Measurements from ENCODE around the gene ERP27. TPM values are rescaled to one million over a fixed set of nuclear protein-coding genes. Genes with fewer than 3 reads are reported as not detected.

ERP27 gene
- total and polyA plus RNA-seq, 2 experiments from 2014 or later = 48.0 to 53.7 TPM

DNA sequence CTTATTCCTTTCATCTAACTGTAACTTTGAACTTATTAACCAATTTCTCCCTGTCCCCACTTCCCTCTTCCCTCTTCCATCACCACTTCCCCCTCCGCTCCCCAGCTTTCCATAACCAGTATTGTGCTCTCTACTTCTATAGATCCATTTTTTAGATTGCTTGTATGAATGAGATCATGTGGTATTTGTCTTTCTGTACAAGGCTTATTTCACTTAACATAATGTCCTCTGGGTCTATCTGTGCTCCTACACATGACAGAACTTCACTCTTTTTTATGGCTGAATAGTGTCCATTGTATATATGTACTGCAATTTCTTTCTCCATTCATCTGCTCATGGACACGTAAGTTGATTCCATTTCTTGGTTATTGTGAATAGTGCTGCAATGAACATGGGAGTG lies 14.4 kb downstream of the ERP27 start:
- Histone ChIP-seq H3K27ac (no peak overlapping the region), H3K4me1 (ENCODE audit: insufficient read depth) (peaks cover 10% of the 10 kb centered on the region), H3K9me3 (ENCODE audit: low read depth) (no peaks in the 10 kb centered on the region), H3K9me2 (replicated peaks; ENCODE audit: insufficient read depth) (no peaks in the 10 kb centered on the region), H2AFZ (no peak overlapping the region), H3K4me3 (no peak overlapping the region), H3K4me2 (no peak overlapping the region), H3K36me3 (replicated peaks; ENCODE audit: insufficient read depth, low read depth) (no peaks in the 10 kb centered on the region), H3K27me3 (no peaks in the 10 kb centered on the region), H3K79me2 (peaks cover 3% of the 10 kb centered on the region), H4K20me1 (ENCODE audit: insufficient read depth, poor library complexity, severe bottlenecking) (no peaks in the 10 kb centered on the region)
- no peak for TF ChIP-seq EZH2phosphoT487 (IDR thresholded peaks at IDR 0.05; ENCODE audit: low read depth, severe bottlenecking, unreplicated experiment)
- TF ChIP-seq, protein P1, sequence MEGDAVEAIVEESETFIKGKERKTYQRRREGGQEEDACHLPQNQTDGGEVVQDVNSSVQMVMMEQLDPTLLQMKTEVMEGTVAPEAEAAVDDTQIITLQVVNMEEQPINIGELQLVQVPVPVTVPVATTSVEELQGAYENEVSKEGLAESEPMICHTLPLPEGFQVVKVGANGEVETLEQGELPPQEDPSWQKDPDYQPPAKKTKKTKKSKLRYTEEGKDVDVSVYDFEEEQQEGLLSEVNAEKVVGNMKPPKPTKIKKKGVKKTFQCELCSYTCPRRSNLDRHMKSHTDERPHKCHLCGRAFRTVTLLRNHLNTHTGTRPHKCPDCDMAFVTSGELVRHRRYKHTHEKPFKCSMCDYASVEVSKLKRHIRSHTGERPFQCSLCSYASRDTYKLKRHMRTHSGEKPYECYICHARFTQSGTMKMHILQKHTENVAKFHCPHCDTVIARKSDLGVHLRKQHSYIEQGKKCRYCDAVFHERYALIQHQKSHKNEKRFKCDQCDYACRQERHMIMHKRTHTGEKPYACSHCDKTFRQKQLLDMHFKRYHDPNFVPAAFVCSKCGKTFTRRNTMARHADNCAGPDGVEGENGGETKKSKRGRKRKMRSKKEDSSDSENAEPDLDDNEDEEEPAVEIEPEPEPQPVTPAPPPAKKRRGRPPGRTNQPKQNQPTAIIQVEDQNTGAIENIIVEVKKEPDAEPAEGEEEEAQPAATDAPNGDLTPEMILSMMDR (IDR thresholded peaks at IDR 0.05; ENCODE audit: poor library complexity) = no peak
- no peak for TF ChIP-seq EZH2 (IDR thresholded peaks at IDR 0.05; ENCODE audit: borderline replicate concordance)
- no peak for DNase-seq (ENCODE audit: low spot score)
- WGBS (ENCODE audit: low lambda C conversion rate, missing lambda C conversion rate) = 93% methylated on average over 2 of the region's 2 CpGs

DNA sequence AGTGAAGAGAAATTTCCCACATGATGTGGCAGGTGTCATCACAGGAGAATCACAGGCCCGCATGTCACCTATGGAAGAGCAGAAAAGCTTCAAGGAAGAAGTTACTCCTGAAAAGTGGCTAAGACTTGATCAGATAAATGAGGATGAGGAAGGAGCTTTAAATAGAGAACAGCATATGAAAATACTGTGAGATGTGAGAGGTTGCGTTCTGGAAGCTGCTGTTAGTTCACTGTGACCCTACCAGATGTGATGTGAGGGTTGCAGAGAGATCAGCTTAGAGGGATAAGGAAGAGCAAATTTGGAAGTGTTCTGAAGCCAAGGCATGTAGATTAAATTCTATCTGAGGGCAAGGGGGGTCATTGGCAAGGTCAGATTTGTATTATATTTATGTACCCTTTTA lies 17.1 kb downstream of the ERP27 start:
- H3K9me2 ChIP-seq (replicated peaks; ENCODE audit: insufficient read depth) = no peaks in the 10 kb centered on the region
- H4K20me1 ChIP-seq (ENCODE audit: insufficient read depth, poor library complexity, severe bottlenecking) = no peaks in the 10 kb centered on the region
- H3K9me3 ChIP-seq (ENCODE audit: low read depth) = no peaks in the 10 kb centered on the region
- no peaks in the 10 kb centered on the region for H3K36me3 ChIP-seq (replicated peaks; ENCODE audit: insufficient read depth, low read depth)
- DNase-seq (ENCODE audit: low spot score) = no peak
- no peak overlapping the region for H2AFZ ChIP-seq
- no peak overlapping the region for H3K27ac ChIP-seq
- H3K79me2 ChIP-seq = no peaks in the 10 kb centered on the region
- TF ChIP-seq, protein P1 (IDR thresholded peaks at IDR 0.05; ENCODE audit: poor library complexity) = no peak
- no peak for TF ChIP-seq EZH2phosphoT487 (IDR thresholded peaks at IDR 0.05; ENCODE audit: low read depth, severe bottlenecking, unreplicated experiment)
- TF ChIP-seq EZH2 (IDR thresholded peaks at IDR 0.05; ENCODE audit: borderline replicate concordance) = no peak
- no peak overlapping the region for H3K4me3 ChIP-seq
- no peaks in the 10 kb centered on the region for H3K4me1 ChIP-seq (ENCODE audit: insufficient read depth)
- H3K27me3 ChIP-seq = no peaks in the 10 kb centered on the region
- WGBS (ENCODE audit: low lambda C conversion rate, missing lambda C conversion rate) = 92% methylated on average over 2 of the region's 2 CpGs
- no peak overlapping the region for H3K4me2 ChIP-seq

DNA sequence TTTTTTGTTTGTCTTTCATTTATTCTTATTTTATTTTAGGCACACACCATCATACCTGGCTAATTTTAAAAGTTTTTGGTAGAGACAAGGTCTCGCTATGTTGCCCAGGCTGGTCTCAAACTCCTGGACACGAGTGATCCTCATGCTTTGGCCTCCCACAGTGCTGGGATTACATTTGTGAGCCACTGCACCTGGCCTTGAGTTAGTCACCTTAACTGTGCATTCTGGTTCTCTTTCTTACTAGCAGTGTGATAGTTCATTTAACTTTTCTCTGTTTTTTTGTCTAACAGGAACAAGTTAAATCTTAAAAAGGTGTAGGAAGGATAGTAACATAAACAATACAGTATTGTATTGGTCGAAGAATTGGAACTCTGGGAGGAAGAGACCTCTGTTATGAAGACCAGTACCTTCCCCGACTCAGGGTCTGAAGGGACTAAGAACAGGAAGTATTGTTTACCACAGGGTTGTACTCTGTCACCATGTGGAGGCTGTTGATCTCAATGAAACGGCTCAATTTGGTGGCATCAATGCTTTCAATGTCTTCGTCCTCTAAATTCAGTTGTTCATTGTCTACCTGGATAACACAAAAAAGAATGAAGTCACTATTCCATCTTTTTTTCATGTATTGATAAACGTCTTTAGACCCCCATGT lies 17.7 kb downstream of the ERP27 start:
- Histone ChIP-seq H4K20me1 (ENCODE audit: insufficient read depth, poor library complexity, severe bottlenecking) (no peaks in the 10 kb centered on the region), H3K9me3 (ENCODE audit: low read depth) (no peaks in the 10 kb centered on the region), H3K9me2 (replicated peaks; ENCODE audit: insufficient read depth) (no peaks in the 10 kb centered on the region), H3K79me2 (no peaks in the 10 kb centered on the region), H3K4me1 (ENCODE audit: insufficient read depth) (no peaks in the 10 kb centered on the region), H3K27ac (no peak overlapping the region), H2AFZ (no peak overlapping the region), H3K27me3 (no peaks in the 10 kb centered on the region), H3K4me3 (no peak overlapping the region), H3K4me2 (no peak overlapping the region), H3K36me3 (replicated peaks; ENCODE audit: insufficient read depth, low read depth) (no peaks in the 10 kb centered on the region)
- WGBS (ENCODE audit: low lambda C conversion rate, missing lambda C conversion rate) = 80% methylated on average over 7 of the region's 7 CpGs
- TF ChIP-seq EZH2 (IDR thresholded peaks at IDR 0.05; ENCODE audit: borderline replicate concordance) (no peak), EZH2phosphoT487 (IDR thresholded peaks at IDR 0.05; ENCODE audit: low read depth, severe bottlenecking, unreplicated experiment) (no peak)
- TF ChIP-seq, protein P1 (IDR thresholded peaks at IDR 0.05; ENCODE audit: poor library complexity) = no peak
- no peak for DNase-seq (ENCODE audit: low spot score)

Data from hepatocyte (in vitro differentiated cells).